ENCODE results near the gene MYRIP. TPM values are rescaled to one million over a fixed set of nuclear protein-coding genes. Genes with fewer than 3 reads are reported as not detected.

Gene MYRIP
- total RNA-seq, 1 experiment from 2014 or later: not detected

DNA sequence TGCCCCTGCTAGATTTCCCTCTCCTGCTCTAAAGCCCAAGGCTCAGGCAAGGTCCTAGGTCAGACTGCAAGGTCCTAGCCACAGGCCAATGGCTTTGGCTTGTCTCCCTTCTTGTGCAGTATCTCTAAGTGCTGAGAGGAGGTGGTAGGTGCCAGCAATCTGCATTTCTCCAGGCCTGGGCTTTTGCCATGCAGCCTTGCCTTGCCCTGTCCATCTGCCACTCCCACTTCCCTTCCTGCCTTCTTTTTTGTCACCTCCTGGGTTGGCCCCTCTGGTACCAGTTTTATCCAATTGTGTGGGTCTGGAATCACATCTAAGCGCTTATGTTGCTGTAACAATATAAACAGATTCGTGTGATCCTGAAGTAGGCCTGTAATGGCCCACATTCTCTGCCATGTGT, 109.9 kb downstream of the MYRIP start:
- Histone ChIP-seq H4K20me1 (ENCODE audit: low read length) (no peaks in the 10 kb centered on the region), H3K27me3 (ENCODE audit: low read length) (no peaks in the 10 kb centered on the region), H3K27ac (ENCODE audit: low read length) (no peak overlapping the region), H3K9me3 (ENCODE audit: low read length) (no peaks in the 10 kb centered on the region), H3K9me2 (replicated peaks; ENCODE audit: low read length) (no peaks in the 10 kb centered on the region), H3K4me3 (ENCODE audit: low read length) (no peak overlapping the region), H3K4me2 (ENCODE audit: low read length) (no peak overlapping the region), H3F3A (ENCODE audit: low read length, unreplicated experiment) (no peaks in the 10 kb centered on the region), H3K9ac (ENCODE audit: low read length) (no peak overlapping the region), H2AFZ (ENCODE audit: low read length) (no peak overlapping the region), H3K79me2 (ENCODE audit: low read length) (no peaks in the 10 kb centered on the region), H3K36me3 (ENCODE audit: low read depth, low read length) (no peaks in the 10 kb centered on the region), H3K4me1 (ENCODE audit: insufficient read depth, low read length) (no peaks in the 10 kb centered on the region)
- ATAC-seq (no peak), DNase-seq (no peak)
- intact Hi-C loops (cut with micrococcal nuclease): no loop called here
- CTCF ChIA-PET: no interaction called here
- BruUV-seq (replicated peaks): no TSS peak
- TF ChIP-seq CTCF (conservative IDR thresholded peaks at IDR 0.05; ENCODE audit: low read depth, low read length) (no peak), EZH2phosphoT487 (IDR thresholded peaks at IDR 0.05; ENCODE audit: borderline replicate concordance, low read length) (no peak), EZH2 (IDR thresholded peaks at IDR 0.05; ENCODE audit: low read length, unreplicated experiment) (no peak)
- POLR2A ChIA-PET (ENCODE audit: unreplicated experiment): no interaction called here

GRCh38 chr3:39920271-39920670, 110.9 kb downstream of the MYRIP start:
- no peaks in the 10 kb centered on the region for H3K79me2 ChIP-seq (ENCODE audit: low read length)
- H3K9me2 ChIP-seq (replicated peaks; ENCODE audit: low read length): no peaks in the 10 kb centered on the region
- intact Hi-C loops (cut with micrococcal nuclease): no loop called here
- no peaks in the 10 kb centered on the region for H3K4me1 ChIP-seq (ENCODE audit: insufficient read depth, low read length)
- no TSS peak for BruUV-seq (replicated peaks)
- no peak overlapping the region for H3K4me2 ChIP-seq (ENCODE audit: low read length)
- no peak overlapping the region for H3K9ac ChIP-seq (ENCODE audit: low read length)
- ATAC-seq (no peak), DNase-seq (no peak)
- H3K4me3 ChIP-seq (ENCODE audit: low read length): no peak overlapping the region
- TF ChIP-seq EZH2 (IDR thresholded peaks at IDR 0.05; ENCODE audit: low read length, unreplicated experiment): no peak
- no peak for TF ChIP-seq EZH2phosphoT487 (IDR thresholded peaks at IDR 0.05; ENCODE audit: borderline replicate concordance, low read length)
- TF ChIP-seq CTCF (conservative IDR thresholded peaks at IDR 0.05; ENCODE audit: low read depth, low read length): no peak
- no peaks in the 10 kb centered on the region for H4K20me1 ChIP-seq (ENCODE audit: low read length)
- no peaks in the 10 kb centered on the region for H3K27me3 ChIP-seq (ENCODE audit: low read length)
- H3F3A ChIP-seq (ENCODE audit: low read length, unreplicated experiment): no peaks in the 10 kb centered on the region
- CTCF ChIA-PET: no interaction called here
- H3K36me3 ChIP-seq (ENCODE audit: low read depth, low read length): no peaks in the 10 kb centered on the region
- H3K27ac ChIP-seq (ENCODE audit: low read length): no peak overlapping the region
- no peaks in the 10 kb centered on the region for H3K9me3 ChIP-seq (ENCODE audit: low read length)
- H2AFZ ChIP-seq (ENCODE audit: low read length): no peak overlapping the region
- POLR2A ChIA-PET (ENCODE audit: unreplicated experiment): no interaction called here

DNA sequence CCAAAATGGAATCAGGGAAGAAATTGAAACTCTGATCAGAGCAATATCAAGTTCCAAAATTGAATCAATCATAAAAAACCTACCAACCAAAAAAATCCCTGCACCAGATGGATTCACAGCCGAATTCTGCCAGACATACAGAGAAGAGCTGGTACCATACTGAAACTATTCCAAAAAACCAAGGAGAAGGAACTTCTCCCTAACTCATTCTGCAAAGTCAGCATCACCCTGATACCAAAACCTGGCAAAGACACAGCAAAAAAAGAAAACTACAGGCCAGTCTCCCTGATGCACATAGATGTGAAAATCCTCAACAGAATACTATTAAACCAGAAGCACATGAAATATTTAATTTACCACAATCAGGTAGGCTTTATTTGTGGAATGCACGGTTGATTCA, 118.1 kb downstream of the MYRIP start:
- H3K4me1 ChIP-seq (ENCODE audit: insufficient read depth, low read length): no peaks in the 10 kb centered on the region
- no peaks in the 10 kb centered on the region for H3K36me3 ChIP-seq (ENCODE audit: low read depth, low read length)
- H3F3A ChIP-seq (ENCODE audit: low read length, unreplicated experiment): no peaks in the 10 kb centered on the region
- no peak overlapping the region for H3K4me2 ChIP-seq (ENCODE audit: low read length)
- TF ChIP-seq EZH2phosphoT487 (IDR thresholded peaks at IDR 0.05; ENCODE audit: borderline replicate concordance, low read length): no peak
- TF ChIP-seq EZH2 (IDR thresholded peaks at IDR 0.05; ENCODE audit: low read length, unreplicated experiment): no peak
- no peak for TF ChIP-seq CTCF (conservative IDR thresholded peaks at IDR 0.05; ENCODE audit: low read depth, low read length)
- H3K27ac ChIP-seq (ENCODE audit: low read length): no peak overlapping the region
- no peaks in the 10 kb centered on the region for H4K20me1 ChIP-seq (ENCODE audit: low read length)
- no peaks in the 10 kb centered on the region for H3K9me2 ChIP-seq (replicated peaks; ENCODE audit: low read length)
- no TSS peak for BruUV-seq (replicated peaks)
- H3K9ac ChIP-seq (ENCODE audit: low read length): no peak overlapping the region
- no peaks in the 10 kb centered on the region for H3K27me3 ChIP-seq (ENCODE audit: low read length)
- no peak overlapping the region for H3K4me3 ChIP-seq (ENCODE audit: low read length)
- ChIA-PET CTCF (no interaction called here), POLR2A (ENCODE audit: unreplicated experiment) (no interaction called here)
- H2AFZ ChIP-seq (ENCODE audit: low read length): no peak overlapping the region
- no peaks in the 10 kb centered on the region for H3K9me3 ChIP-seq (ENCODE audit: low read length)
- no peaks in the 10 kb centered on the region for H3K79me2 ChIP-seq (ENCODE audit: low read length)
- DNase-seq (no peak), ATAC-seq (no peak)
- intact Hi-C loops (cut with micrococcal nuclease): no loop called here
